HAP-1 (cell line): ENCODE results near the gene RNF112.

Experiments
- DNase-seq, 2 experiments: peaks; one replicate each; pipeline ENCODE4 v3.0.0-alpha.2; 2016 to 2020; ENCODE audit warnings: low spot score in 2 of 2
- H3K27me3 ChIP-seq: fragments of 250-450 bp; sonication (Bioruptor Pico); 2 replicates; pipeline ENCODE4 v1.5.1; 2020; ENCODE audit warnings: low read depth, mild to moderate bottlenecking, moderate library complexity
- H3K36me3 ChIP-seq: fragments of 250-450 bp; sonication (Bioruptor Pico); replicated peaks from 2 replicates; pipeline ENCODE4 v1.5.1; 2020; ENCODE audit warnings: mild to moderate bottlenecking
- H3K4me1 ChIP-seq: fragments of 250-450 bp; sonication (Bioruptor Pico); 2 replicates; pipeline ENCODE4 v1.5.1; 2020; ENCODE audit warnings: mild to moderate bottlenecking
- H3K4me3 ChIP-seq: fragments of 250-450 bp; sonication (Bioruptor Pico); 2 replicates; pipeline ENCODE4 v1.5.1; 2020; ENCODE audit warnings: mild to moderate bottlenecking, moderate library complexity
- H3K9me3 ChIP-seq: fragments of 250-450 bp; sonication (Bioruptor Pico); 2 replicates; pipeline ENCODE4 v1.5.1; 2020; ENCODE audit warnings: mild to moderate bottlenecking, moderate library complexity
- in situ Hi-C: fragments of 300-500 bp; cut with MboI; formaldehyde crosslinking; loops from 3 replicates; pipeline ENCODE4 v1.14.3; 2020; ENCODE audit warnings: low sequenced_read_pairs, inconsistent platforms, mixed read lengths

The RNF112 gene

DNA sequence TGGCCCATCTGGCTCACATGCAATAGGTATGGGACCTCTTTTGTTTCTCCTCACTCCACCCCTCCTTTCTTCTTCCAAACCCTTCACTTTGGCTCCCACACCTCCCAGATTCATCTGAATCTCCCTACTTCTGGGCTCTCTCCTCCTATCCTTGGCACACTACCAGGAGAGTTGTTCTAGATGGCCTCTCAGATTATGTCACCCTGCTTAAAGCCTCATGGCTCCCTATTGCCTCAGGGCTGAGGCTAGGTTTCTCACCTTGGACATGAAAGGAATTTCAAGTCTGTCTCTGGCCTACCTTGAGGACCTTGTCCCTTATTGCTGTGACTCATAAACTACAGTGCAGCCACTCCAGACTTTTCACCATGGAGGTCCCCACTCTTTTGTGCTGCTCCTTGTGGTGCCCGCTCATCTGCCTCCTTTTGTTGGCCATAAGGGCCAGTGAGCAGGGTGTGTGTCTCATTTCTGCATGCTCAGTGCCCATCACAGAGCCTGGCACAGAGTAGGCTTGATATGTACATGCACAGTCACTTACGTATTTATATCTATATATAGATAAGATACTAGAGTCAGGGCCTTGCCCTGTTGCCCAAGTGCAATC lies 23.0 kb upstream of the RNF112 start:
- DNase-seq: no peak
- no peak overlapping the region for H3K4me3 ChIP-seq

DNA sequence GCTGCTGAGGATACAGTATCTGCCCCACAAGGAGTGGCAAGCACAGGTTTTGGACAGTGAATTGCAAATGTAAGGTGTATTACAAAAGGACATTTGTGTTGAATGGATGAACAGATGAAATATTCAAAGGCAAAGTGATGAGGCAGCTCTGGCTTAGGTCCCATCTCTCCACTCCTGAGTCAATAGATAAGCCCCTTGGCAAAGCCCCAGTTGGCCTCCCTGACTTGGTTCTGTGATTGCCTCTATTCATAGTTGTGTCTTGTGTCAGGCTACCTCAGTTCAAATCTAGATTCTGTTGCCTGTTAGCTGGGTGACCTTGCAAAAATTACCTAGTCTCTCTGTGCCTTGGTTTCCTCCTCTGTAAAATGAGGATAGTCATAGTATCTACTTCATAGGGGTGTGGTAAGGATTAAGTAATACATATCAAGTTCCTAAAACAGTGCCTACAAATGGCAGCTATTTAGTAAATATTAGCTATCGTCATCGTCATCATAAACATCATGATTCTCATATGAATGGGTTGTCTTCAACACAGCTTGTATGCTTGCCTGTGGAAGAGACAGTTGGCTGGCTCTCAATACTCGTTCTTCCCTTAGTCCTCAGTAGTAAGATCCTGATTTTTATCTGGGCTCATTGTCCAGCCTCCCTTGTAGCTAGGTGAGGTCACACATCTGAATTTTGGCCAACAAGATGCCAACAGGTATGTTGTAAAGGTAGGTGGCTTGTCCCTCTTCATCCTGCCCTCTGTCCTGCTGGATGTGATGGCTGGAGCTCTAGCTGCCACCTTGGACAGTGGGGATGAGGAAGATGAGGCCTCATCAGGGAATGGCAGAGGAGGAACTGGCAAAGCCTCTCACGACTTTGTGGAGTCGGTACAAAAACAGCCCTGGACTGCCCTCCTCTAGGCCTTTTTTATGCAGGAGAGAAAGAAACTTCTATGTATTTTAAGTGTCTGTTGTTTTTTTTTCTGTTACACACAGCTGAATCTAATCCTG lies 21.9 kb upstream of the RNF112 start:
- H3K27me3 ChIP-seq: no peaks in the 10 kb centered on the region
- H3K4me1 ChIP-seq: no peaks in the 10 kb centered on the region
- no peaks in the 10 kb centered on the region for H3K9me3 ChIP-seq
- in situ Hi-C loops: no loop called here
- H3K36me3 ChIP-seq: peaks cover 8% of the 10 kb centered on the region
- H3K4me3 ChIP-seq: no peak overlapping the region
- DNase-seq: no peak

More for the DNA sequence above, 23.0 kb upstream of the RNF112 start:
- Histone ChIP-seq H3K36me3 (peaks cover 17% of the 10 kb centered on the region), H3K27me3 (no peaks in the 10 kb centered on the region), H3K9me3 (no peaks in the 10 kb centered on the region), H3K4me1 (no peaks in the 10 kb centered on the region)
- in situ Hi-C loops: no loop called here

DNA sequence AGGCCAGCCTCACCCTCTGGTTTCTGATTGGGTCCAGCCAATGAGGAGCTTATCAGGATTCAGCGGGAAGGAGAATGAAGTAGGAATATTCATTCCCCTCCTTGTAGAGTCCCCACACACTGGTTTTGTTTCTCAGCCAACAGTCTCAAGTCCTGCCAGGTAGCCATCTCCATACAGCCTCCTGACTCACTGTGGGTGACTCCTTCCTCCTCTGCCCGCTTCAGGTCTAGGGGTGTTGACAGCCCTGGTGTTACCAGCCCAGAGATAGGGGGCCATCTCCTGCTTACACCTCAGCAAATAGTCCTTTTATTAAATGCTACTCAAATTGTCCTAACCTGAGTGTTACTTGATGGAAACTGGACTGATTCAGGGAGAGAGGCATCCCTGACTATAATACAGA lies 20.1 kb upstream of the RNF112 start:
- no peak for DNase-seq
- no peaks in the 10 kb centered on the region for H3K9me3 ChIP-seq
- H3K4me3 ChIP-seq: no peak overlapping the region
- in situ Hi-C loops: no loop called here
- H3K4me1 ChIP-seq: no peaks in the 10 kb centered on the region
- no peaks in the 10 kb centered on the region for H3K27me3 ChIP-seq
- H3K36me3 ChIP-seq: no peaks in the 10 kb centered on the region

DNA sequence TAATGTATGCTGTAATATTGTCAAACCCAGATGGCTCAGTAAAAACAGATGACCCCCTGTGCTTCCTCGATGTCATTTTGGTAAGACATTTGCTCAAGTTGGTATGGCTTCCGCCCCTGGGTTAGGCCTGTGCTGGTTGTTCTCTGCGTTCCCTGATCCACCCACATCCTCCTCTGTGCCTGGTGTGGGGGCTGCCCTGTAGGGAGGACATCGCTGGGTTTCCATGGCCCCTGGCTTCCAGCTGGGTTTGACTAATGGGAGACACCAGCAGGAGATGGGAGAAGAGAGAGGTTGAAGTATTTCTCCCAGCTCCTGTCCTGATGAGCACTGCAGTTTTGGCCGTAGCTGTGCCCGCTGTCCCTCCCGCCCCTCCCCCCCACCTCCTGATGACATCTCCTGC lies 19.6 kb upstream of the RNF112 start:
- H3K4me3 ChIP-seq: no peak overlapping the region
- H3K36me3 ChIP-seq: no peaks in the 10 kb centered on the region
- DNase-seq: no peak
- no peaks in the 10 kb centered on the region for H3K27me3 ChIP-seq
- no peaks in the 10 kb centered on the region for H3K4me1 ChIP-seq
- no peaks in the 10 kb centered on the region for H3K9me3 ChIP-seq
- in situ Hi-C loops: no loop called here

DNA sequence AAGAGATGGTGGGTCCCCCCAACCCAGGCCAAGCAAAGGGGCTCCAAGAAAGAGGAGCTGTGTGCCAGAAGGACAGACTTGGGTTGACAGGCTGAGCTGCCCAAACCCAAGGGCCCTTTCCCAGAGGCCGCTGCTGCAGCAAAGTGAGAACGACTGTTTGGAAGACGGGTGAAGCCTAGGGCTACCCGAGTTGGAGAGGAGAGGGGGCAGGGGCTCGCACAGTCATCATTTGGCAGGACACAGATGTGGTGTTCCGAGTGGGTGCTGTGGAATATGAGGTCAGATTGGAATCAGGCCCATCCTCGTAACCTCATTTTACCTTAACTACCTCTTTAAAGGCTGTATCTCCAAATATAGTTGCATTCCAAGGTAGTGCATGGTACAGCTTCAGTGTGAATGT lies 18.7 kb upstream of the RNF112 start:
- in situ Hi-C loops: no loop called here
- no peaks in the 10 kb centered on the region for H3K4me1 ChIP-seq
- no peak overlapping the region for H3K4me3 ChIP-seq
- no peaks in the 10 kb centered on the region for H3K9me3 ChIP-seq
- H3K36me3 ChIP-seq: no peaks in the 10 kb centered on the region
- no peak for DNase-seq
- H3K27me3 ChIP-seq: no peaks in the 10 kb centered on the region

DNA sequence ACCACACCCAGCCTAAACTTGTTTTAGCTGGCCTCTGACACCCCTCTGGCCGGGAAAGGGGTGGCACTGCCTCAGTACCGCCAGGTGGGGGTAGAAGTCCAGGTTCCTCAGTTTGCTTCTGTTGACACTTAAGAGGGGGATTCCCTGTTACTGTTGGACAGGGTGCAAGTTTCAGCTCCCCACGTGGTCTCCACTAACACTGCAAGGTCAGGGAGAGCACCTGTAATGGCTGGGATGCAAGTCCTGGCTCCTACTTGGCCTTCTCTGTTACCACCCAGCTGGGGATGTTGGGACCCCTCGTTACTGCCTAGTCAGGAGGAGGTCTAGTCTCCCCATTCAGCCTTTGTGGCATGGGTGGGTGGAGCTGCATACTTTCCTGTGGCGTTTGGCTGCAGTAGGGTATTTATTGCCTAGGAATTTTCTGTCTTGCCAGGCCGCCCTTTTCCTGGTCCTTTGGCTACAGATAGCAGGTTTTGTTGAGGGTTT lies 13.4 kb upstream of the RNF112 start:
- H3K9me3 ChIP-seq: no peaks in the 10 kb centered on the region
- no peak for DNase-seq
- in situ Hi-C loops: no loop called here
- H3K36me3 ChIP-seq: no peaks in the 10 kb centered on the region
- H3K27me3 ChIP-seq: no peaks in the 10 kb centered on the region
- no peak overlapping the region for H3K4me3 ChIP-seq
- H3K4me1 ChIP-seq: no peaks in the 10 kb centered on the region

DNA sequence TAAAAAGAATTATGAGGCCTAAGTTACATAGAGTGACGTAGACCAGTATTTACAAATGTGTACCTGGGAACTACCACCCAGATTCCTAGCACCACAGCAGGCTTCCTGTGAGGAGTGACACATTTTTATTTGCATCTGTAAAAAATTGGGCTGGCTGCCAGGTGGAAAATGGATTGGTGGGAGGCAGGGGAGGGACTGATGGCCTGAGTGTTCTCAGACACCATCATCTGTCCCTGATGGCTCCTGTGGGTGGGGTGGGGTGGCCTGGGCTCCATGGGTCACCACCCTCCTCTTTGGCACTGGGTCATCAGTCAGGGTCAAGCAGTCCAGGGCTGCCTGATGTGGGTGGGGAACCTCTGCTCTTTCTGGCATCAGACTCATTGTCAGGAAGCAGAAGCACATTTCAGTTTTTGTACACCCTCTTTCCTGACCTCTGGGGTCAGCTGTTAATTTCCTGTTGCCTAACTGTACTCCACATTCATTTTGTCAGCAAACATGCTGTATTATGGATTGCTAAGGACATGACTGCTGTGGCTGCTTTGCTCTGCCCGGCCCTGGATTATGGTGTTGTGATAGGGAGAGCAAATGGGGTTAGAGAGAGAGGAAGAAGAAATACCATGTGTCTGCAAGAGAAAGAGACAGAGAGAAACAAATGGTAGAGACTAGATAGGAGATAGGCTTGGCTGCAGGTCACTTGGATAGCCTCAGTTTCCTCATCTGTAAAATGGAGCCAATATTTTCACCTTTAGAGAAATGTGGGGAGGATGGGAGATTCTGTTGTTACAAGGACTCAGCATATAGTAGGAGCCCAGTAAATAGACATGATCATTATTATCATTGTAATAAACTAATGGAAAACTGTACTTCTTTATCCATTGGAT lies 12.5 kb upstream of the RNF112 start:
- Histone ChIP-seq H3K27me3 (no peaks in the 10 kb centered on the region), H3K36me3 (no peaks in the 10 kb centered on the region), H3K9me3 (no peaks in the 10 kb centered on the region), H3K4me3 (no peak overlapping the region), H3K4me1 (no peaks in the 10 kb centered on the region)
- in situ Hi-C loops: no loop called here
- DNase-seq: no peak

DNA sequence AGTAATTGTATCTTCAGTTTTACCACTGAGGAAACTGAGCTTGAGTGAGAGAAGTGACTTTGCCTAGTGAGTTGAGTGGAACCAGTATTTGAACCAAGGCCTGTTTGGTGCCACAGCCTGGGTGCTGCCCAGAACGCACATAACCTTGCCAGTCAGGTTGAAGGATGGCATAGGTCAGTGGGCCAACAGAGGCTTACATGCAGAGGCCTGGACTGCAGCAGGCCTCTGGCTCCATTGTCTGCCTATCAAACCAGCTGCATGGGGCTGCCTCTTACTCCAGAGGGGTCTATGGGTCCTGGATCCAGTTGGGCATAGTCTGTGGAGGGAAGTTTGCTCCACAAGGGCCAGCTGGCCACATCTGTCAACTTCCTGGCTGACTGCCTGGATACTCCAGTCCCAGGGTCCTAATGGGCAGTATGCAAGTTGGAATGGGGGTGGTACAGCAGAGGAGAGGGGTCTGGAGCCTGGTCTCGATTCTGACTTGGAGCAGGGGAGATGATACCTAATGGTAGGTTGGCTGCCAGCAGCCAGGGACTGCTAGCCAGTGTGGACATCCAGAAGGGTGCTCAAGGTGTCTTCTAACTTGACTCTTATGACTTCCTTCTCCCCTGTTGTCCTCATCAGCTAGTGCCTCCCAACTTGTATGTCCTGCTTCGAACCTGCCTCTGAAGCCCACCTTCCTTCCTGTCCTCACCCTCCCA lies 11.1 kb upstream of the RNF112 start:
- Histone ChIP-seq H3K4me1 (no peaks in the 10 kb centered on the region), H3K4me3 (no peak overlapping the region), H3K36me3 (no peaks in the 10 kb centered on the region), H3K9me3 (no peaks in the 10 kb centered on the region), H3K27me3 (no peaks in the 10 kb centered on the region)
- DNase-seq: no peak
- in situ Hi-C loops: no loop called here

DNA sequence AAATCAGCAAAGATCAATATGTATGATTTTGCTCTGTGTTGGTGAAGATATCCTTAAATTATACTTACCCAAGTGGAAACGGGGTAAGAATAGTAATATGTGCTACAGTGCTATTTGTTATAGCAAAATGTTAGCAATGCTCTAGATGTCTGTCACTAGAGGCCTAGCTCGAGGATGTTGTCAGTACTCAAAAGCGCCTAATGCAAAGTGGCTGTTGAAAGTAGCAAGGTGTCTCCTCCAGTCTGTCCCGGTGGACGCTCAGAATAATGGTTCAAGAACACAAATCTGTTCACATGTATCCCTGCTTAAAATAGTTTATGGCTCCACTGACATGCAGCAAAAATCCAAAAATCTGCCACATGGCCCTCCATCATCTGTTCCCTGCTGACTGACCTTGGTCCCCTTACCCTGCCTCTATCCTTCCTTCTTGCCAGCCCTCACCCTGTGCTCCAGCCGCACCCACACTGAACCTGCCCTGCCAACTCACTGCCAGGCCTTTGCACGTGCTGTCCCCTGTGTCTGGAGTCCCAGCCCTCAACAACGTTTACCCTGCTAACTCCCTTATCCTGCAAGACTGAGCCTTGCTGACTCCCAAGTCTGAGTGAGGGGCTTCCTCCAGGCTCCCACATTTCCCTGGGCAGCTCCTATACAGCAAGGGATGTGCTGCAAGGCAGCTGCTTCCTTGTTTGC lies 9.6 kb upstream of the RNF112 start:
- no peaks in the 10 kb centered on the region for H3K36me3 ChIP-seq
- no peaks in the 10 kb centered on the region for H3K9me3 ChIP-seq
- DNase-seq: no peak
- no peaks in the 10 kb centered on the region for H3K4me1 ChIP-seq
- in situ Hi-C loops: no loop called here
- H3K4me3 ChIP-seq: no peak overlapping the region
- H3K27me3 ChIP-seq: no peaks in the 10 kb centered on the region

DNA sequence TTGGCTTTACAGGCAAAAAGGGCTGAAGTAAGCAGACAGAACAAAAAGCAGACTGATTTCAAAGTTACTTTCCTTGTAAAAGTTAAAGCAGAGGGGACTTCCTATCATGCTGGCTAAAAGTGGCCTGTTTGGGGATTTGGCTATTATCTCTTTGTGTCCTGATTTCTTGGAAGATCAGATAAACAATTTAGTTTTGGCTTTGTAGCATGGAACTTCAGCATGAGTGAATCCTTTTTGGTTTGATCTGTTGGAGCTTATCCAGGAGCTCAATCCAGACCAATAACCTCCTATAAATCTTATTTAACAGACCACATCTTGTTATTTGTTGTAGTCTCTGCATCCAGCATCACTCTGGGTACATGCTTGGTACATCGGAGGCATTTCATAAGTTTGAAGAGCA lies 8.9 kb upstream of the RNF112 start:
- Histone ChIP-seq H3K4me3 (no peak overlapping the region), H3K9me3 (no peaks in the 10 kb centered on the region), H3K4me1 (no peaks in the 10 kb centered on the region), H3K36me3 (no peaks in the 10 kb centered on the region), H3K27me3 (no peaks in the 10 kb centered on the region)
- DNase-seq: no peak
- in situ Hi-C loops: no loop called here

DNA sequence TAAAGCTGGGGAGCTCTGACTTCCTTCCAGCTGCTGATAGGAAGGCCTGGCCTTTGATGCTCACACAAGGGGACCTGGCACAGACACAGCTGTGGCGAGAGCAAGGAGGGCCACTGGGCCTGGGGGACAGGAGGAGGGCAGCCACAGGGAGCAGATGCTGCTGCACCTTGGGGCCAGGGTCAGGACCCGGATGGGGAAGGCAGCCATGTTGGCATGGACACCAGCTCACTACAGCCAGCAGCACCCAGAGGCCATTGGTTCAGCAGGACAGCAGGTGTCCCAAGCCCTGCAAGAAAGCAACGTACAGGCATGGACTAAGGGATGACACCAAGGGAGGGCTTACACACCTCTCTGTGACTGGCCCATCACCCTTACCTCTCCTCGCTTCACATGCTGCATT lies 8.0 kb upstream of the RNF112 start:
- Histone ChIP-seq H3K36me3 (no peaks in the 10 kb centered on the region), H3K9me3 (no peaks in the 10 kb centered on the region), H3K27me3 (no peaks in the 10 kb centered on the region), H3K4me3 (no peak overlapping the region), H3K4me1 (no peaks in the 10 kb centered on the region)
- in situ Hi-C loops: no loop called here
- no peak for DNase-seq

DNA sequence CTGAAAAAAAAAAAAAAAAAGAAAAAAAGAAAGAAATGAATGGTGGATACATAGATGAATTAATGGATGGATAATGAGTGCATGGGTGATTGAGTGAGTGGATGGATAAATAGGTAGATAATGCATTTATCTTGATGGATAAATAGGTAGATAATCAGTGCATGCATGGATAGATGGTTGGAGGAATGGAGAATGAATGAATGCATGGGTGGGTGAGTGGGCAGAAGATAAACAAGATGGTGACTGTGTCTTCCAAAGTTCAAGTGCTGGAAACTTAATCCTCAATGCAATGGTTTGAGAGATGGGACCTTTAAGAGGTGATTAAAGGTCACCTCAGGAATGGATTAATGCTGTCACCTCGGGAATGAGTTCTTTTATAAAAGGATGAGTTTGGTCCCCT lies 6.8 kb upstream of the RNF112 start:
- DNase-seq: no peak
- no peaks in the 10 kb centered on the region for H3K4me1 ChIP-seq
- in situ Hi-C loops: no loop called here
- no peaks in the 10 kb centered on the region for H3K9me3 ChIP-seq
- no peaks in the 10 kb centered on the region for H3K27me3 ChIP-seq
- no peak overlapping the region for H3K4me3 ChIP-seq
- no peaks in the 10 kb centered on the region for H3K36me3 ChIP-seq

DNA sequence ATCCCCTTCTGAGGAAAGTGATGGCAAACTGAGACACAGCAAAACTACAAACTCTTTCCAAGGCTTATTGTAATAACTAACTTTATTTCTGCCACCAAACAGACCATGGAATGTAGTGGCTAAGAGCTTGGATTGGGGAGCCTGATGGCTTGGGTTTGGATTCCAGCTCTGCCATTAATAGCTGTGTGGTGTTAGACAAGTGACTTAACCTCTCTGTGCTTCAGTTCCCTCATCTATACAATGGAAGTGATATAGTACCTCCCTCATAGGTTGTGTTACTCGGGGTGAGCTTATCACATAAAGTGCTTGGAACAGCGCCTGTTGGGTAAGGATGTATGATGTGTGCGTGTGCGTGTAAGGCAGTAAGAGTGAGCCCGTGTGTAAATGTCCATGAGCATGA lies 5.9 kb upstream of the RNF112 start:
- no peaks in the 10 kb centered on the region for H3K9me3 ChIP-seq
- H3K4me3 ChIP-seq: no peak overlapping the region
- H3K36me3 ChIP-seq: no peaks in the 10 kb centered on the region
- no peaks in the 10 kb centered on the region for H3K27me3 ChIP-seq
- no peaks in the 10 kb centered on the region for H3K4me1 ChIP-seq
- DNase-seq: no peak
- in situ Hi-C loops: no loop called here
